Endothelial cell of umbilical vein (primary cell): ENCODE measurements around the gene PRKG1.

Experiments
- EZH2 ChIP-seq: IDR thresholded peaks from 2 replicates; pipeline ENCODE4 v1.6.1; 2012; ENCODE audit warnings: borderline replicate concordance, low read depth, mild to moderate bottlenecking, moderate library complexity, low read length, inconsistent platforms; ENCODE audit not compliant: severe bottlenecking
- FOS ChIP-seq: IDR thresholded peaks from 2 replicates; pipeline ENCODE4 v1.6.1; 2011; ENCODE audit warnings: mild to moderate bottlenecking, low read length, moderate library complexity, borderline replicate concordance; ENCODE audit not compliant: insufficient read depth
- JUN ChIP-seq: IDR thresholded peaks from 2 replicates; pipeline ENCODE4 v1.6.1; 2011; ENCODE audit warnings: borderline replicate concordance, low read depth; ENCODE audit not compliant: insufficient read length, insufficient read depth
- MYC ChIP-seq: IDR thresholded peaks from one replicate; pipeline ENCODE4 v1.6.1; 2011; ENCODE audit warnings: mild to moderate bottlenecking, low read depth, low read length
- POLR2A ChIP-seq: IDR thresholded peaks from 2 replicates; pipeline ENCODE4 v1.6.1; 2012; ENCODE audit warnings: low read depth, mild to moderate bottlenecking, control low read depth, low read length
- POLR2AphosphoS5 ChIP-seq: IDR thresholded peaks from 2 replicates; pipeline ENCODE4 v1.6.1; 2012; ENCODE audit warnings: low read depth, mild to moderate bottlenecking, control low read depth, low read length, moderate library complexity; ENCODE audit not compliant: insufficient read depth
- TF ChIP-seq, protein P1 (sequence below), 2 donors: IDR thresholded peaks; 1 replicate in 1 of 2; 2 replicates in 1 of 2; pipeline ENCODE4 v1.5.1; 2011; ENCODE audit warnings: low read length in 2 of 2, mild to moderate bottlenecking in 2 of 2, moderate library complexity in 2 of 2, control low read depth in 1 of 2, inconsistent platforms in 1 of 2, low read depth in 1 of 2; ENCODE audit not compliant: insufficient read depth in 1 of 2; ENCODE audit errors: extremely low read depth in 1 of 2
- TF ChIP-seq, protein P2 (sequence below): IDR thresholded peaks from 2 replicates; pipeline ENCODE4 v1.6.1; 2011; ENCODE audit not compliant: insufficient read depth, insufficient read length

DNA sequence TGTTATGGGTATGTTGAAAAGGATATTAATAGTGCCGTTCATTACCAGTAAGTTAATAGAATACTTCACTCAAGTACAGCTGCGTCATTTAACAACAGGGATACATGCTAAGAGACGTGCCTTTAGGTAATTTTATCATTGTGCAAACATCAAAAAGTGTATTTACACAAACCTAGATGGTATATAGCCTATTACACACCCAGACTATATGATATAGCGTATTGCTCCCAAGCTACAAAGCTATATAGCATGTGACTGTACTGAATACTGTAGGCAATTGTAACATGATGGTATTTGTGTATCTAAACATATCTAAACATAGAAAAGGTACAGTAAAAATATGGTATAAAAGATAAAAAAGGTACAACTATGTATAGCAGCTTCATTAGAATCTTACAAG, 11.1 kb upstream of the PRKG1 start:
- TF ChIP-seq, protein P1, sequence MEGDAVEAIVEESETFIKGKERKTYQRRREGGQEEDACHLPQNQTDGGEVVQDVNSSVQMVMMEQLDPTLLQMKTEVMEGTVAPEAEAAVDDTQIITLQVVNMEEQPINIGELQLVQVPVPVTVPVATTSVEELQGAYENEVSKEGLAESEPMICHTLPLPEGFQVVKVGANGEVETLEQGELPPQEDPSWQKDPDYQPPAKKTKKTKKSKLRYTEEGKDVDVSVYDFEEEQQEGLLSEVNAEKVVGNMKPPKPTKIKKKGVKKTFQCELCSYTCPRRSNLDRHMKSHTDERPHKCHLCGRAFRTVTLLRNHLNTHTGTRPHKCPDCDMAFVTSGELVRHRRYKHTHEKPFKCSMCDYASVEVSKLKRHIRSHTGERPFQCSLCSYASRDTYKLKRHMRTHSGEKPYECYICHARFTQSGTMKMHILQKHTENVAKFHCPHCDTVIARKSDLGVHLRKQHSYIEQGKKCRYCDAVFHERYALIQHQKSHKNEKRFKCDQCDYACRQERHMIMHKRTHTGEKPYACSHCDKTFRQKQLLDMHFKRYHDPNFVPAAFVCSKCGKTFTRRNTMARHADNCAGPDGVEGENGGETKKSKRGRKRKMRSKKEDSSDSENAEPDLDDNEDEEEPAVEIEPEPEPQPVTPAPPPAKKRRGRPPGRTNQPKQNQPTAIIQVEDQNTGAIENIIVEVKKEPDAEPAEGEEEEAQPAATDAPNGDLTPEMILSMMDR (IDR thresholded peaks at IDR 0.05; ENCODE audit: extremely low read depth in 1 of 2, insufficient read depth in 1 of 2, low read depth in 1 of 2, low read length in 2 of 2) = no peak
- TF ChIP-seq FOS = no peak
- TF ChIP-seq POLR2A = no peak
- TF ChIP-seq POLR2AphosphoS5 = no peak
- no peak for TF ChIP-seq JUN
- no peak for TF ChIP-seq MYC
- TF ChIP-seq EZH2 = no peak
- TF ChIP-seq, protein P2, sequence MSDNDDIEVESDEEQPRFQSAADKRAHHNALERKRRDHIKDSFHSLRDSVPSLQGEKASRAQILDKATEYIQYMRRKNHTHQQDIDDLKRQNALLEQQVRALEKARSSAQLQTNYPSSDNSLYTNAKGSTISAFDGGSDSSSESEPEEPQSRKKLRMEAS = no peak
